HG02840 (cell line): Measurements from ENCODE around the gene C1orf105.

Experiments used
- ATAC-seq: cut with Tn5 transposase; IDR thresholded peaks from one replicate; pipeline ENCODE4 v1.9.1; 2021; ENCODE audit warnings: mild to moderate bottlenecking, moderate library complexity, moderate number of reproducible peaks; ENCODE audit not compliant: unreplicated experiment, low FRiP score

C1orf105 gene

DNA sequence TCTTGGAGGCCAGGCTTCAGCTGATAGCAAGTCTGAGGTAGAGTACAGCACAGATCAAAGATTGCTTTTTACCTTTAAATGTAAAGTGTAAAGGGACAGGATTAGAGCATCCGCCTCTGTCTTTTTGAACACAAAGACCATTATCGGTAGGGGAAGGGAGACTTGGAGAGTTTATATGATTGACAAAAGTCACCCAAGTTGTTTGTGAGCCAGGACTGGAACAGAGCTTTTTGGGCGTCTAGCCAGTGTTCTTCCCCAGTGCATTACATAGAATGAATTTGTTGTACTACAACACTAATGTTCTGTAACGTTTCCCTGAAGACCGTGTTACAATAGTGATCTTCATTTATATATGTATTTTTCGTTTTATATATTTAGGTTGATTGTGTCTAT, 32.7 kb downstream of the C1orf105 start:
- no peak for ATAC-seq

DNA sequence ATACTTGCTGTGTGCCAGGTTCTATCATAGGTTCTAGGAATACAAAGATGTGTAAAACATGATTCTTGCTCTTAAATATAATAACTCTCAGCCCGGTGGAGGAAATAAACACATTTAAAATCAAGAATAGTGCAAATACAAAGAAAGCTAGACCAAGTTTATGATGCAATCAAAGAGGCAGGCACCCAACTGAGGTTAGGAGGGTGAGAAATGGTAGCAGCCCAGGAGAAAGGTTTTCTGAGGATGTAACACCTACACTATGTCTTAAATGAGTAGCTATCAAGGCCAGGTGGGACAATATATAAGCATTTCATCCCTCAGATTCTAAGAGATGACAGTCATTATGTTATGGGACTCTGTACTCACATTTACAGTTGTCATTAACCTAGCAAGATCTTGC, 33.1 kb downstream of the C1orf105 start:
- ATAC-seq, result no peak

DNA sequence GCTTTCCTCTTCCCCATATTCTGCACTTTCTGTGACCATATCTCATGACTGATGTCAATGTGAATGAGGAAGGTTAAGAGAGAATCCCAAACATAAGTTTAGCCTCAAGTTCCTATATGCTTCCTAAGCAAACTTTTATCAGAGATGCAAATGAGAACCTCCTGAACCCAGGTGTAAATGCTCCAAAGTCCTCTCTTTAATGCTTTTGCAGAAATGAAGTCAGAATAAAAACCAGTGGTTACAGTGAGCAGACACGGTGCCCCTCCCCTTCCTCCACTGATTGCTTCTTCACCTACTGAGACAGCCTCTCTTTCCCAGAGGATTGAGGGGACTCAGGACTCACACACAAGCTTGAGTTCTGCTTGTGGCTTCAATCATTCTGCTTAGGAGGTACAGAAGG, 35.0 kb downstream of the C1orf105 start:
- ATAC-seq, result no peak

DNA sequence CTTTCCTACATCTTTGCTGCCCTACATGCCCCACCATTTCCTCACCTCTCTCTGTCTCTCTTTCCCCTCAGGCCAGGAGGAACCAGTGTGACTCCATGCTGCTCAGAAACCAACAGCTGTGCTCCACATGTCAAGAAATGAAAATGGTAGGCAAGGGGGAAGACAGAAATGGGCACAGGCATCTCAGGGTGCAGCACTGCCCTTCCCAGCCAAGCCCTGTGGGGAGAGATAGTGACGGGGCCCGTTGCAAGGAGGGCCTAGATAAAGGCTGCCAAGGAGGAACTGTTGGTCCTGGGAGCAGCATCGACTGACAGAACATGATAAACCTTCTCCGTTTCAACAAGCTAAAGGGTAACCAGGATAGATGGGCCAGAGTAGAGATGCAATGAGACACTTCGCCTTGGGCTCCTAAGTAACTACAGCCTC, 35.9 kb downstream of the C1orf105 start:
- ATAC-seq, result no peak

DNA sequence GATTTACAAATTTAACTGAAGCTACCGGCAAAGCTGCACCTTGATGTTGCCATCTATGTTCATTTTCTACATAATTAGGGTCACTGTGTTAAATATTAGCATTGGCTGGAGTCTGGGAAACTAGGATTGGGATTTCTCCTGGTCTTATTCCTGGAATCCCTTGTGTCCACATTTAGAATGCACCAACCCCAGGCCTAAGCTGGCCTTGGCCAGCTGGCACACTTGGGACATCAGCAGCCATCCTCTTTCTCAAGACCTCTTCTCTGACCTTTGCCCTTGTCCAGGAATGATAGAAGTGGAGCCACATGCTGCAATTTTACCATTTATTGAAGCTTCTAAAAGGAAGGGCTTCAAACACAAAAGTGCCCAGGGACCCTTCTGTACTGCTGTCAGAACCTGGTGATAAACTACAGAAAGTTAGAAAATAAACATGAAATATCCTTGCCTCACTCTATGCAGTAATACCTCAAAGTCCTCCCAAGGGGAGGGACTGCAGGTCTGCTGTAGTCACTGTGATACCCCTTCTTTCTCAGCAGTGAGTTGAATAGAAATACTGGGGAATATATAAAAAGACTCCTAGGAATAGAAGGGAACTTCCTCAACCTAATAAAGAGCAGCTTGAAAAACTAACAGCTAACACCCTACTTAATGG, 37.1 kb downstream of the C1orf105 start:
- no peak for ATAC-seq

DNA sequence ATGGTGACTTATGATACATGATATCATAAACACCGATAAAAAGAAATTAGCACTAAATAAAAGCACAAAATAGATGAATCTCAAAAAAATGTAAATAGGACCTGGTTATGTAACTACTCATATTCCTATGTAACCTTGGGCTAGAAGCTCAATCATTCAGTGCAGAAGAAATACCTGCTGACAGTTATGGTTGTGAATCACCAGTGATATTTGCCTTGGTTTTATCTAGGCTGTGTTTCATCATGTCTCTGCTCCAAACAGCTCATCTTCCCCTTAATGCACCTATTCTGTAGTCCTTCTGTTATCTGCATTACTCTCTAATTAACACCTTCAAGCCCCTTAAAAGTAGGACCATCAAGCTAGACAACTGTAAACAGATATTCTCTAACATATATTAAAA, 39.7 kb downstream of the C1orf105 start:
- ATAC-seq, result no peak

DNA sequence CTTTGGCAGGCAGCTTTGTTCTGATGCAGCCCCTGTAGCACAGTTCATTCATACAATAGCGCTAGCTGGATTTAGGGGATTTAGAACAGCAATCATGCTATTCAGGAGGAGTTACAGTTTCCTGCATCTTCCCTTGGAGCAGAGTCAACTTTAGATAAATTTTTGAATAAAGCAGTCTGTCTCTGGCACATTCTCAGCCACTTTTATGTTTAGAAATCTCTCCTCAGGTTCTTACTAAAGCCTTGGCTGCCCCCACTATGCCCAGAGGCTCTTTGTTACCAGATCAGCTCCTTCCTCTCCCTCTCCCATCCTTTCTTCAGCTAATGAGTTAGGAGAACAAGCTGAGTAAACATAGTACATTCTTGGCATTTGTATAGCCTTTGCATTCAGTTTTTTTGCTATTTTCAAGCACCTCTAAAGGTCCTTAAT, 40.4 kb downstream of the C1orf105 start:
- ATAC-seq, result no peak

DNA sequence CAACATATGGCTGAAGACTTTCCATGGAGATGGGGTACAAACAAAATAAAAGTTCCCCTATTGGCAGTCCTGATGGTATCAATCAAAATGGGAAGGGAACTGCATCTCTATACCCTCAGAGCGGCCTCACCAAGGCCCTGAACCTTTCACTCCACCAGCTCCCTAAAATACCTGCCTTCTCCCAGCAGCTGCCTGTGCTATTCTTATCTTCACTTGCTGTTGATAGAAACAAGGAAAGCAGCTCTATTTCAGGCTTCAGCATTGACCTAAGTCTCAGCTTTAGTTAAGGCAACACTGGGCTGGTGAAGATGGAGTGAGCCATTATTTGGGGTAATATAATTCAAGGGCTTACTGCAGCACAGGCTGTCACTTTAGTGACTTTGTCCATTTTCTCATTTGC, 45.1 kb downstream of the C1orf105 start:
- no peak for ATAC-seq

DNA sequence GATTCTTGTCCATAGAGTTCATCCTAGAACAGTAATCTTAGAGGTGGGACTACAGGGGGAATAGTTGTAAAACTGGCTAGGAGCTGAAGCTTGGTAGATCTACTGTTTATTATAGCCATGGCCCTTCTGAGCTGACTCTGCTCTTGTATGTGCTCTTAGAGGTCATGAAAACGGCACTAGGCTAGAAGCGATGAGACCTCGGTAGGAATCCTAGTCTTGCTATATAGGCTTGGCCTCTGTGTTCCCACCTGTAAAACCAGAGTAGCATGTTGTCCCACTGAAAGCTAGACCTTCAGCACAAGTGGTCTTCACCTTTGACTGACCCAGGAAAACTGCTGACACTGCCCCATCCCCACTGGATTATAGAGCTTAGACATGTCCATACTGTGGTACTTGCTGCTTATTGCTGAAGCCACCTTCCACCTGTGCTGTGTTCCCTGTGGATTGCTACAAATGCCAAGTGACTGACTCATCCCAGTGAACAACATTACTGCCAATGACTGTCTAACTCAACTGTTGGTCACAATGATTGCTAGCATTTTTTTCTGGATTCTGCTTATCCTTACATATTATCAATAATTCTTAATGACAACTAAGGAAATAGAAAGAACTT, 46.4 kb downstream of the C1orf105 start:
- no peak for ATAC-seq

DNA sequence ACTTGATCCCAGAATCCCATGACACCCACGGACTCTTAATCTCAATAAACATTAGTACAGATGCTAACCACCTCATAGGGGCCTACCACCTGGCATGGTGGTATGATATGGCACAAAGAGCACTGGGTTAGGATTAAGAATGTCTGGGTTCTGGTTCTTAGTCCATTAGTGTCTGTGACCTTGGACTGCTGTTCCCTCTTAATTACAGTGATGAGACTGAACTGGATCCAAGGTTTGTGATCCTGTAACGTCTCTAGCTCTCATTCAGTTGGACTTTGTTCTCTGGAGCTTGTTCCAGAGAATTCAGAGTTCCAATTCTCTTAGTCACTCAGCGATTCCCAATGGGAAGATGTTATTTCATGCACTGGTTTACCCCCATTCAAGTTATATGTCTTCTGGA, 47.0 kb downstream of the C1orf105 start:
- ATAC-seq, result no peak

DNA sequence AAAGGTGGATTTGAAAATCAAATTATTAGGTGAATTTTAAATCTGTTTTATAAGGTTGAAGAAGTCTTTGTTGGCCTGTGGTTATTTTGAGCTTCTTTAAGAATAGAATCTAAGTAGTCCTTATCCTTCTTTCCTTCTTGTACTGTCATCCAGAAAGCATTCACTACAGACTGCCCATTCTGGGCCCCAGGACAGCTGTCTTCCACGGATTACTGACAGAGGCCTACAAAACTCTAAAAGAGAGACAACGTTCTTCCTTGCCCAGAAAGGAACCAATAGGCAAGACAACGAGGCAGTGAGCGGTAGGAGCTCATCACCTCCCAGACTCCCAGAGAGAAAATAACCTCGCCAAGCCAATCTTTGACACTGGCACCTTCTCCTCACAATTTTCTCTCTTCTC, 47.8 kb downstream of the C1orf105 start:
- no peak for ATAC-seq

DNA sequence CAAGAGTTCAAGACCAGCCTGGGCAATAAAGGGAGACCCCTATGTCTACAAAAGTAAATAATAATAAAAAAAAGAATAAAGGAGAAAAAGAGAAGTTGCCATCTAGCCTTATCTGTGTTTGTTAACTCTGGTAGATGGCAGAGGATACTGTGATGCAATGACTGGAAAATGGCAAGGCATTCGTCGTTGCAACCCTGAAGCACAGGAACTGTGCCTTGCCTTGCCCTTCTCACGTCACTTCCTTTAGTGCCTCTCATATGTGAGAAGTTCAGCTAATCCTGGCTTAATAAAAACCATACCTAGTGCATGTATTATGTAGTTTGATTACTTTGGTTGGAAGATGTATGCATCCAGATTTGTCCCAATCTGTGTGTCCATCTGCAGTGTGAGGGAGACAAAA, 49.2 kb downstream of the C1orf105 start:
- ATAC-seq, result no peak

DNA sequence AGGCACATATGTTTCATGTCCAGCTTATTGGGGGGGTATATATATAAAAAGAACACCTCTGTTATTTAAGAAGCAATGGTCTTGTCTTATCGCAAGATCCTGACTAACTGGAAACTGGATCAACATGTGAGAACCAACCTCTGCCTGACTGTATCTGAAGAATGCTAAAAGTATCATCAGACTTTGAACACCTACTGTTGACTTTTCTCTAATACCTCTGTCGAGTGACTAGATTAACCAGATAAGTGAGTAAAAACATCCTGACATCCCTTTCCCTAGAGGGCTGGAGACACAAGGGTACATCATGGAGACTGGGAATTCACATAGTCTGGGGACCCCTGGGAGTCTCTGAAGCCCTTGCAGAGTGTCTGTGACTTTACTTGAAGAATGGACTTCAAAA, 49.7 kb downstream of the C1orf105 start:
- no peak for ATAC-seq

DNA sequence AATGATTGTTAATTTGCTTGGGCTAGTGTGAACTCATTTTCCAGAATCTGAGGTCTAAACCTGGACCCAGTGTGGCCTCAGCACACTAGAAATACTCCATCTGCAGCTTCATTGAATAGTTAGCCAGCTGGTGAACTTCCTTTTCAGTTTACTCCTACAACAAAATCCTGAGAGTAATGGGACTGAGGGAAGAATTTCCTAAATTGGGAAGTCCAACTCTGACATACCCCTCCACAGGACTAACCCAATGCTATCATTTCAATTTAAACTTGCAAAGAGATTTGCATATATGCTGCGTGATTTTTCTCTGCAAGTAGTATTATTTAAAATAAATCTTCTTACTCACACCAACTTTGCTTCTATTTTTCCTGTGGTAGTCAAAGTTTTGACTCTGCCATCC, 51.2 kb downstream of the C1orf105 start:
- ATAC-seq, result no peak

DNA sequence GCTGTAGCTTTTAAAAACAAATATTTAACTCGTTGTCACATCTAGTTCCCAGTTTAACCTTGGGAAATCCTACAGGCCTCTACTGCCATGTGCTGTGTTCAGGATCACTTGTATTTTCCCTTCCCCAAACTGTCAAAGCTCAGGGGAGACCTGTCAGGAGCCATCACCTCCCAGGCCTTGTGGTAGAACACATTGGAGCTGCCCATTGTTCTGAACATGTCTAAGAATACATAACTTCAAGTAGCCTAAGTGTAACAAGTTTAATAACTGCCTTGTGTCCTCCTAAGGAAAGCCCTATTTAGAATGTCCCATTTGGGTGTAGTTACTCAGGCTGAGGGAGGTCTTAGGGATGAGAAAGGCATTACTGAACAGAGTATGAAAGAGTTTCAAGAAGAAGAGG, 52.0 kb downstream of the C1orf105 start:
- ATAC-seq, result no peak

DNA sequence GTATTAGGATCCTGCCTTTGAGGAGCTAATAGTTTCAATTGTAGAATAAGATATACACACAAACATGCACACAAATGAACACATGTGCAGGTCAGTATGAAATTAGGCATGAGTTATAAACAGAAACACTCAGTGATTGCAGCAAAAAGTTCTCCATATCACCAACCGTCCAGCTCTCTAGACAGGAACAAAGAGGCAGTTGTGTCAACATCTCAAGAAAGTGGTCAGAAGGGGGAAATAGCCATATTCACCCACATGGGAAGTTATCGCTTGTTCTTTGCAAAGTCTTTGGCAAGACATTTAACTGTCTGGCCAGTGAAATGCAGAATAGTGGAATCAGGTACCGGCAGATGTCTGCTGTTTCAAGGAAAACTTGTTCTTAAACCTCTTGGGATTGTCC, 52.8 kb downstream of the C1orf105 start:
- no peak for ATAC-seq

DNA sequence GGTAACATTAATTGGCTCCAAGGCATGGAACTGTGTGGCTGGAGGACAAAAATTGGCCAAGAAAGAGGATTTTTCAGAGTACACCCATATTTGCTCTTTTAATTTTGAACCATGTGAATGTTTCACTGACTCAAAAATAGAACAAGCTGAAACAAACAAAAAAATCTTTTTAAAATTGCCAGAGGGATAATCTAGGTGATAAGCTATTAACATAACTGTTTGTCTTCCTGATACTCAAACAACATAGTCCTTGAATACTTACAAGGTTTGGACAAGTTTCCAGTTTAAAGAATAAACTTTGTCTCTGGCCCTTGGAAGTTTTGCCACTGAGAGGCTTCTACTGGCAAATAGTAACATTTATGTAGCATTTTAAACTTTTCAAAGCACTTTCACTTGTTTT, 53.4 kb downstream of the C1orf105 start:
- ATAC-seq, result no peak

DNA sequence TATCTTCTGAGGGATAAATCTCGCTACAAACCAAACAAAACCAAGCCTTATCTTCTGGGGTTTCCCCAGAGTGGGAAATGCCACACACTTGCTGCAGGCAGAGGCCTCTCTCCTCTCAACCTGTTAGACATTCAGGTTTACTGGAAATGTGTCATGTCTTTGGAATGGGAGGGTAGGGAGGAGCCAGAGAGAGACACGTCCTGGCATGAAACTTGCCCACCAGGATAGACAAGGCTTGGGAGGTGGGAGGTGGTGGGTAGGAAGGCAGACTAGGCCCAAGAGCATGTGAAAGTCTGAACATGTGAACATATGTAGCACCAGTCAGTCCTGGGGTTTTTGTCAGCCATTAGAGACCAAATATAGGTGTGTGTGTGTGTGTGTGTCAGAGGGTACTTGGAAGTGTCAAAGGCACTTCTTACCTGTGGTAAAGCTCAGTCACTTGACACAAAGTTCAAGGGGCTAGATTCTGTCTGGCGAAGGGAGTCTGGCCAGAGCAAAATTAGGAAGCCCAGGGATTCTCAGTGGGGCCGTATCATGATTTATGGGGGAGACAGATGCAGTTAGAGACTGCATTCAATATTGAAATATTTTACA, 55.8 kb downstream of the C1orf105 start:
- ATAC-seq, result no peak

DNA sequence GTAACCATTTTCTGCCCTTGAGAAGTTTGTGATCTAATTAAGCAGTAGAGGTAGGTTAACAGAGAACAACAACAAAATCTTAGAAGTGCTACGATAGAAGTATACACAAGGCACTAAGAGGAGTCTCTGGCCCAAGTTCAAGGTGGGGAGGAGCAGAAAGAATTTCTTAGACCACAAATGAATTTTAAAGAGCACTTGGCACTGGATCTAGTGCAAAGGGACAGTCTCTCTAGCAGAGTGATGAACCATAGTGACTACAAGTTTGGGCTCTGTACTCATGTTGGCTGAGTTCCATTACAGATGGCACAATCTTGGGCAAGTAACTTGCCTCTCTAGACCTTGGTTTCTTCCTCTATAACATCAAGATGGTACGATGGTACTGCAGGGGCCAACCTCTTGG, 56.7 kb downstream of the C1orf105 start:
- no peak for ATAC-seq

DNA sequence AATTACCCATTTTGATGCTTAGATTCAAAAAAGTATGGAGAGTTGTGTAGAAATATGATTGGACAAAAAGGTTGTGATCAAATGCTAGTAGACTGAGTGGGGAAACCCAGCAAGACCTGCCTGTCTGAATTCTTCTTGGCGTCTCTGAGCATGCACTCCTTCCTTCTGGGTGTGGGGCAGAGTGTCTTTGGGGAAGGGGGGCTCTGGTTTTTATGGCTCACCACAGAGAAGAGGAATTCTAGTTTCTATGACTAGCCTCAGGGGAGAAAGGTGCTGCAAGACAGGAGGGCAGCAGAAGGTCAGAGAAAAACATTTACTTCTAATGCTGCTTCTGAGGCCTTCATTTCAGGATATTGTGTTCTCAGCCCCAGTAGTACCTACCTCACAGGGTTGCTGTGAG, 57.3 kb downstream of the C1orf105 start:
- ATAC-seq, result no peak

DNA sequence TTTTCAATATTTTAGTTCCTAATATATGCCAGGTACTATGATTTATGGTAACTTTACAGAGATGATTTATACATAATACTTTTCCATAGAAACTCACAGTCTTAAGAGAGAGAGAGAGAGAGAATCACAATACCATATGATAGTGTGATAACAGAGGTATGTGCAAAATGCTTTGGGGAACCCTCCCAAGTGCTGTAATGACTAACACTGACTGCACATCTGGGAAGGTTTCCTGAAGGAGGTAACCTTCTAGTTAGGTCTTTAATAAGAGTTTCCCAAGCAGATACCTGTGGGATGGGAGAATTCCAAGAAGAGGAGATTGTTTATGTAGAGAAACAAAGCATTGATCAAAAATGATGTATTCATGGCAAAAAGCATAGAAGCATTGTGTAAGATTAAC, 58.0 kb downstream of the C1orf105 start:
- ATAC-seq, result no peak

DNA sequence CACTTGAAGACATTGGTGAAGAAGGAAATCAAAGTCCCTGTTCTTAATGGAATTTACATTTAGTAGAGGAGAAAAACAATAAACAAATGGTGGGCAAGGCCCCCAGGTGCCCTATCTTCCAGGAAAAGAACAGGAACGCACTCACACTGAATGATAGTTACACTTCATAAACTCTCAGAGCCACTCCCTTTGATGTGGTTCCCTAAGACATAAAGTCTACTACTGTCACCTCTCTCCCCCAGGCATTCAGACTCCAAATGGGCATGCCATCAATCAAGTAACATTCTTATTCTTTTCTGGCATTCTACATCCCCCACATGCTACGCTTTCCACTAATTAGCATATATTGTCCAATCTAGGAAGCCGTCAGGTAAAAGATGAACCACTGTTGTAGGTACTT, 59.9 kb downstream of the C1orf105 start:
- no peak for ATAC-seq
